ENCODE results near the gene MAPK8IP3.
"Not testable (repeated sequence)": the region's sequence is repeated elsewhere in the genome, so short reads cannot be mapped to it uniquely, and the experiment has no call there.

Gene MAPK8IP3

GRCh38 chr16:1710811-1711507 lies 5.0 kb downstream of the MAPK8IP3 start:
- in situ Hi-C loops (cut with MboI; ENCODE audit: low sequenced_read_pairs), result no loop called here

GRCh38 chr16:1712791-1713261 lies 6.8 kb downstream of the MAPK8IP3 start:
- in situ Hi-C loops (cut with MboI; ENCODE audit: low sequenced_read_pairs), result no loop called here

GRCh38 chr16:1713331-1713730 lies 7.3 kb downstream of the MAPK8IP3 start:
- in situ Hi-C loops (cut with MboI; ENCODE audit: low sequenced_read_pairs), result no loop called here

GRCh38 chr16:1713933-1714332 lies 7.9 kb downstream of the MAPK8IP3 start:
- in situ Hi-C loops (cut with MboI; ENCODE audit: low sequenced_read_pairs), result no loop called here

GRCh38 chr16:1715220-1715619 lies 9.2 kb downstream of the MAPK8IP3 start:
- in situ Hi-C loops (cut with MboI; ENCODE audit: low sequenced_read_pairs), result no loop called here

- in situ Hi-C loops (cut with MboI; ENCODE audit: low sequenced_read_pairs), result not testable (repeated sequence)
These were observed 12.2 kb downstream of the MAPK8IP3 start for GRCh38 chr16:1718236-1718635.

- in situ Hi-C loops (cut with MboI; ENCODE audit: low sequenced_read_pairs), result not testable (repeated sequence)
These were observed 13.7 kb downstream of the MAPK8IP3 start for GRCh38 chr16:1719559-1720229.

- in situ Hi-C loops (cut with MboI; ENCODE audit: low sequenced_read_pairs), result no loop called here
These were observed 15.4 kb downstream of the MAPK8IP3 start for GRCh38 chr16:1721372-1721771.

GRCh38 chr16:1723450-1724147 lies 17.6 kb downstream of the MAPK8IP3 start:
- in situ Hi-C loops (cut with MboI; ENCODE audit: low sequenced_read_pairs), result no loop called here

- in situ Hi-C loops (cut with MboI; ENCODE audit: low sequenced_read_pairs), result no loop called here
These were observed 18.5 kb downstream of the MAPK8IP3 start for GRCh38 chr16:1724491-1724890.

GRCh38 chr16:1726661-1727502 lies 20.9 kb downstream of the MAPK8IP3 start:
- in situ Hi-C loops (cut with MboI; ENCODE audit: low sequenced_read_pairs), result no loop called here

- in situ Hi-C loops (cut with MboI; ENCODE audit: low sequenced_read_pairs), result no loop called here
These were observed 21.9 kb downstream of the MAPK8IP3 start for GRCh38 chr16:1727651-1728624.

GRCh38 chr16:1729026-1729425 lies 23.0 kb downstream of the MAPK8IP3 start:
- in situ Hi-C loops (cut with MboI; ENCODE audit: low sequenced_read_pairs), result no loop called here

- in situ Hi-C loops (cut with MboI; ENCODE audit: low sequenced_read_pairs), result no loop called here
These were observed 23.4 kb downstream of the MAPK8IP3 start for GRCh38 chr16:1729445-1729844.

- in situ Hi-C loops (cut with MboI; ENCODE audit: low sequenced_read_pairs), result no loop called here
These were observed 25.1 kb downstream of the MAPK8IP3 start for GRCh38 chr16:1731073-1731472.

GRCh38 chr16:1731603-1732002 lies 25.6 kb downstream of the MAPK8IP3 start:
- in situ Hi-C loops (cut with MboI; ENCODE audit: low sequenced_read_pairs), result no loop called here

- in situ Hi-C loops (cut with MboI; ENCODE audit: low sequenced_read_pairs), result no loop called here
These were observed 26.1 kb downstream of the MAPK8IP3 start for GRCh38 chr16:1732071-1732470.

GRCh38 chr16:1732551-1732987 lies 26.6 kb downstream of the MAPK8IP3 start:
- in situ Hi-C loops (cut with MboI; ENCODE audit: low sequenced_read_pairs), result not testable (repeated sequence)

- in situ Hi-C loops (cut with MboI; ENCODE audit: low sequenced_read_pairs), result no loop called here
These were observed 28.1 kb downstream of the MAPK8IP3 start for GRCh38 chr16:1734123-1734522.

- in situ Hi-C loops (cut with MboI; ENCODE audit: low sequenced_read_pairs), result no loop called here
These were observed 28.8 kb downstream of the MAPK8IP3 start for GRCh38 chr16:1734816-1735215.

Data from hTERT RPE-1 (cell line).